ENCODE data around the gene BMPER. TPM values are rescaled to one million over a fixed set of nuclear protein-coding genes. Genes with fewer than 3 reads are reported as not detected.

The BMPER gene
- total and polyA plus RNA-seq, 2 experiments from 2014 or later = 4.5 to 6.3 TPM

DNA sequence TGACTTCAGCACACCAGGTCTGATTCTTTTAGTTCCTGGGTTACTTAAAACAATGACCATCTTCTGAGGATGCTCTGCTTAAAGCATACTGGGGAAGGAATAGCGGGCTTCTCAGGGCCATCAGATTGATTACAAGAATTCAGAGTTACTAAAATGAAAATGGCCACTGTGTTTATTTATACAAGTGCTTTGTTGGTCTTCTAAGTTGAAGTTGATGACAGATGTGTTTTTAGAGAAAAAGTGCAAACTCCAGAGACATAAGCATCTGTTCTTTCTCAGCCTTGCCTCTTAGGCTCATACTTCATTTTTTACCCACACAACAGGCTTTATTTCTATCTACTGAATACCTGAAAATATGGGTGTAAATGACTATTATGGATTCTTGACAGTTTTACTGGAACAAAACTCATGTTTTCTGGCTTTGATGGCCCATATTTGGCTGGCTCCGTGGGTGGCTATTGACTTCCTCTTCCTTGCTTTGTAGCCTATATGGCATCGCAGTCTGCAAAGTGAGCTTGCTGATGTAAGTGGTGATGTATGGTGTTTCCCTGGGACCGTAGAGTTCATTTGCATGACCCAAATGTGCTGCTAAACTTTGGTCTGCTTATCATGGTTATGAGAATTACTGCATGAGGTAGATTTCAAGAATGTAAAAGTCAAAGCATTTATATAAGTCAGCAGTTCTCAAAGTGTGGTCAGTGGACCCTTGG lies 121.3 kb downstream of the BMPER start:
- Histone ChIP-seq H3K27ac (no peak overlapping the region), H3K4me2 (no peak overlapping the region), H3K9me2 (replicated peaks; ENCODE audit: insufficient read depth) (no peaks in the 10 kb centered on the region), H3K36me3 (replicated peaks; ENCODE audit: insufficient read depth, low read depth) (no peaks in the 10 kb centered on the region), H3K27me3 (no peaks in the 10 kb centered on the region), H2AFZ (no peak overlapping the region), H3K4me3 (no peak overlapping the region), H3K79me2 (no peaks in the 10 kb centered on the region), H3K9me3 (ENCODE audit: low read depth) (no peaks in the 10 kb centered on the region), H3K4me1 (ENCODE audit: insufficient read depth) (no peaks in the 10 kb centered on the region), H4K20me1 (ENCODE audit: insufficient read depth, poor library complexity, severe bottlenecking) (no peaks in the 10 kb centered on the region)
- 54% methylated on average over 4 of the region's 4 CpGs for WGBS (ENCODE audit: low lambda C conversion rate, missing lambda C conversion rate)
- no peak for TF ChIP-seq EZH2 (IDR thresholded peaks at IDR 0.05; ENCODE audit: borderline replicate concordance)
- TF ChIP-seq EZH2phosphoT487 (IDR thresholded peaks at IDR 0.05; ENCODE audit: low read depth, severe bottlenecking, unreplicated experiment) = no peak
- TF ChIP-seq, protein P1, sequence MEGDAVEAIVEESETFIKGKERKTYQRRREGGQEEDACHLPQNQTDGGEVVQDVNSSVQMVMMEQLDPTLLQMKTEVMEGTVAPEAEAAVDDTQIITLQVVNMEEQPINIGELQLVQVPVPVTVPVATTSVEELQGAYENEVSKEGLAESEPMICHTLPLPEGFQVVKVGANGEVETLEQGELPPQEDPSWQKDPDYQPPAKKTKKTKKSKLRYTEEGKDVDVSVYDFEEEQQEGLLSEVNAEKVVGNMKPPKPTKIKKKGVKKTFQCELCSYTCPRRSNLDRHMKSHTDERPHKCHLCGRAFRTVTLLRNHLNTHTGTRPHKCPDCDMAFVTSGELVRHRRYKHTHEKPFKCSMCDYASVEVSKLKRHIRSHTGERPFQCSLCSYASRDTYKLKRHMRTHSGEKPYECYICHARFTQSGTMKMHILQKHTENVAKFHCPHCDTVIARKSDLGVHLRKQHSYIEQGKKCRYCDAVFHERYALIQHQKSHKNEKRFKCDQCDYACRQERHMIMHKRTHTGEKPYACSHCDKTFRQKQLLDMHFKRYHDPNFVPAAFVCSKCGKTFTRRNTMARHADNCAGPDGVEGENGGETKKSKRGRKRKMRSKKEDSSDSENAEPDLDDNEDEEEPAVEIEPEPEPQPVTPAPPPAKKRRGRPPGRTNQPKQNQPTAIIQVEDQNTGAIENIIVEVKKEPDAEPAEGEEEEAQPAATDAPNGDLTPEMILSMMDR (IDR thresholded peaks at IDR 0.05; ENCODE audit: poor library complexity) = no peak
- DNase-seq (ENCODE audit: low spot score) = no peak

DNA sequence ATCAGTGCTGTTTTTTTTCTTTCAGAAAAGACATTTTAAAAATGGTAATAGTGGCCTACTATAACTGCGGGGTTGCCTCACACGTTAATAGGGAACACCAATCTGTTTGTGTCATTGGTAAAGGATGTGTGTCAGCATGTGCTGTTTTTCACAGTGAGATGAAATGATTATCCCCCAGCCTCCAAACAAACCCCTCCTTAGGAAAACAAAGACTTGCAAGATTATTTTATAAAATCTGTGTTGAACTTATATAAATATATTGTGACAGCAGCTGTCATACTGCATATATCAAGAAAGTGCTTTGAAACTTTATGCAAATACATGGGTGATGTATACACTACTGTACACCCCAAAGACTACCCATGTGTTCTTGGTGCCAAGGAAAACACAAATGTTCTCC lies 125.8 kb downstream of the BMPER start:
- WGBS (ENCODE audit: low lambda C conversion rate, missing lambda C conversion rate) = 96% methylated on average over 2 of the region's 2 CpGs
- H3K9me3 ChIP-seq (ENCODE audit: low read depth) = no peaks in the 10 kb centered on the region

DNA sequence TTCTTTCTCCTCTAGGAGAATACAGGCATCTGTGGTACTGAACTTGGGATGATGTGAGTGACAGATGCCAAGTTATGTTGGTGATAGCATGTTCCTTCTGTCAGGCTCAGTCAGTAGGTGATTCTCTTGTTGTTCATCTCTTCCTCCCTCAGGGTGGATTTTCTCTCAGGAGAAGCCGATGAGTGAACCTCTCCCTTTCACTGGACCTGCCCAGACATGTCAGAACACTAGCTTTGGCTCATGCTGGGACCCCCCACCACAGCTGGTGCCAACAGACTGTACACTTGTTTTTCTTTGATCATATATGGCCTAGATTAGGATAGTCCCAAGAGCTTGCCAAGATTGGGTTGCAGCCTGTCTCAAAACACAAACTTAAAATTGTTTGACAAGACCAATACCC lies 129.4 kb downstream of the BMPER start:
- Histone ChIP-seq H3K4me3 (no peak overlapping the region), H3K4me1 (ENCODE audit: insufficient read depth) (peaks cover 9% of the 10 kb centered on the region), H3K36me3 (replicated peaks; ENCODE audit: insufficient read depth, low read depth) (no peaks in the 10 kb centered on the region), H3K79me2 (no peaks in the 10 kb centered on the region), H3K9me2 (replicated peaks; ENCODE audit: insufficient read depth) (no peaks in the 10 kb centered on the region), H3K27me3 (no peaks in the 10 kb centered on the region), H4K20me1 (ENCODE audit: insufficient read depth, poor library complexity, severe bottlenecking) (no peaks in the 10 kb centered on the region), H3K27ac (no peak overlapping the region), H3K4me2 (no peak overlapping the region), H3K9me3 (ENCODE audit: low read depth) (no peaks in the 10 kb centered on the region), H2AFZ (no peak overlapping the region)
- no peak for DNase-seq (ENCODE audit: low spot score)
- WGBS (ENCODE audit: low lambda C conversion rate, missing lambda C conversion rate) = 86% methylated on average over 1 of the region's 1 CpG
- no peak for TF ChIP-seq EZH2 (IDR thresholded peaks at IDR 0.05; ENCODE audit: borderline replicate concordance)
- TF ChIP-seq, protein P1 (IDR thresholded peaks at IDR 0.05; ENCODE audit: poor library complexity) = no peak
- TF ChIP-seq EZH2phosphoT487 (IDR thresholded peaks at IDR 0.05; ENCODE audit: low read depth, severe bottlenecking, unreplicated experiment) = no peak

More for the DNA sequence above, 125.8 kb downstream of the BMPER start:
- peaks cover under 1% of the 10 kb centered on the region for H3K4me1 ChIP-seq (ENCODE audit: insufficient read depth)
- H3K27me3 ChIP-seq = no peaks in the 10 kb centered on the region
- H3K36me3 ChIP-seq (replicated peaks; ENCODE audit: insufficient read depth, low read depth) = no peaks in the 10 kb centered on the region
- no peaks in the 10 kb centered on the region for H3K9me2 ChIP-seq (replicated peaks; ENCODE audit: insufficient read depth)
- DNase-seq (ENCODE audit: low spot score) = no peak
- H4K20me1 ChIP-seq (ENCODE audit: insufficient read depth, poor library complexity, severe bottlenecking) = no peaks in the 10 kb centered on the region
- H3K79me2 ChIP-seq = no peaks in the 10 kb centered on the region
- H3K4me2 ChIP-seq = no peak overlapping the region
- TF ChIP-seq EZH2phosphoT487 (IDR thresholded peaks at IDR 0.05; ENCODE audit: low read depth, severe bottlenecking, unreplicated experiment) (no peak), EZH2 (IDR thresholded peaks at IDR 0.05; ENCODE audit: borderline replicate concordance) (no peak)
- TF ChIP-seq, protein P1 (IDR thresholded peaks at IDR 0.05; ENCODE audit: poor library complexity) = no peak
- no peak overlapping the region for H3K27ac ChIP-seq
- H3K4me3 ChIP-seq = no peak overlapping the region
- no peak overlapping the region for H2AFZ ChIP-seq
